Hepatocyte (in vitro differentiated cells): ENCODE measurements around the gene TNFSF15. TPM values are rescaled to one million over a fixed set of nuclear protein-coding genes. Genes with fewer than 3 reads are reported as not detected.
A peak's percentile ranks its signal among the peaks of the same experiment; 100 is the strongest.

Experiments used
- DNase-seq: peaks from one replicate; pipeline ENCODE4 v3.0.0-alpha.2; 2016; ENCODE audit warnings: low spot score
- H2AFZ ChIP-seq: fragments of 200-600 bp; sonication (generic); 2 replicates; pipeline ENCODE4 v1.6.0; 2016; ENCODE audit warnings: antibody characterized with exemption, mild to moderate bottlenecking
- H3K27ac ChIP-seq: fragments of 200-600 bp; sonication (generic); 2 replicates; pipeline ENCODE4 v1.5.1; 2016; ENCODE audit warnings: mild to moderate bottlenecking
- H3K27me3 ChIP-seq: fragments of 200-600 bp; sonication (generic); 2 replicates; pipeline ENCODE4 v1.6.1; 2016
- H3K36me3 ChIP-seq: fragments of 200-600 bp; sonication (generic); replicated peaks from 2 replicates; pipeline ENCODE4 v1.5.1; 2016; ENCODE audit warnings: low read depth; ENCODE audit not compliant: insufficient read depth
- H3K4me1 ChIP-seq: fragments of 200-600 bp; sonication (generic); 2 replicates; pipeline ENCODE4 v1.5.1; 2016; ENCODE audit warnings: mild to moderate bottlenecking, moderate library complexity; ENCODE audit not compliant: insufficient read depth
- H3K4me2 ChIP-seq: fragments of 200-600 bp; sonication (generic); 2 replicates; pipeline ENCODE4 v1.6.0; 2016
- H3K4me3 ChIP-seq: fragments of 200-600 bp; sonication (generic); 2 replicates; pipeline ENCODE4 v1.5.1; 2016; ENCODE audit warnings: mild to moderate bottlenecking
- H3K79me2 ChIP-seq: fragments of 200-600 bp; sonication (generic); 2 replicates; pipeline ENCODE4 v1.6.0; 2017; ENCODE audit warnings: mild to moderate bottlenecking
- H3K9me2 ChIP-seq: fragments of 200-600 bp; sonication (generic); replicated peaks from 2 replicates; pipeline ENCODE4 v1.6.0; 2017; ENCODE audit warnings: mild to moderate bottlenecking; ENCODE audit not compliant: insufficient read depth
- H3K9me3 ChIP-seq: fragments of 200-600 bp; sonication (generic); 2 replicates; pipeline ENCODE4 v1.5.1; 2016; ENCODE audit warnings: low read depth, mild to moderate bottlenecking
- H4K20me1 ChIP-seq: fragments of 200-600 bp; sonication (generic); 2 replicates; pipeline ENCODE4 v1.6.0; 2016; ENCODE audit warnings: mild to moderate bottlenecking; ENCODE audit not compliant: insufficient read depth, poor library complexity, severe bottlenecking
- EZH2 ChIP-seq: fragments of 200-600 bp; sonication (generic); IDR thresholded peaks from 2 replicates; pipeline ENCODE4 v1.6.1; 2016; ENCODE audit warnings: antibody characterized with exemption, mild to moderate bottlenecking, borderline replicate concordance
- EZH2phosphoT487 ChIP-seq: fragments of 200-600 bp; sonication (generic); IDR thresholded peaks from one replicate; pipeline ENCODE4 v1.6.1; 2018; ENCODE audit warnings: antibody characterized with exemption, mild to moderate bottlenecking, low read depth, moderate library complexity; ENCODE audit not compliant: unreplicated experiment, severe bottlenecking
- WGBS: methylation state at CpG from one replicate; pipeline ENCODE4 v1.1.6; 2016; ENCODE audit warnings: low lambda C conversion rate; ENCODE audit errors: missing lambda C conversion rate; 5-methylcytosine and 5-hydroxymethylcytosine counted together
- polyA plus RNA-seq: library from polyadenylated mRNA; unstranded; fragments of >200 nt; fragmentation: Nextera tagmentation; extraction: Ambion mirVana; gene quantifications from 2 replicates; pipeline ENCODE4 v1.2.1, GENCODE V29; 2016
- total RNA-seq: library from RNA; depleted of rRNA; stranded (reverse); fragments of >200 nt; gene quantifications from 2 replicates; pipeline ENCODE4 v1.2.3, GENCODE V29; 2014
- TF ChIP-seq, protein P1 (sequence below): fragments of 200-600 bp; sonication (generic); IDR thresholded peaks from 2 replicates; pipeline ENCODE4 v1.5.1; 2016; ENCODE audit warnings: antibody characterized with exemption, mild to moderate bottlenecking; ENCODE audit not compliant: poor library complexity

Gene TNFSF15
- total RNA-seq (8.5 and 10.4 TPM in 2 replicates), polyA plus RNA-seq (3.3 and 7.1 TPM in 2 replicates)

- Histone ChIP-seq H3K36me3 (no peaks in the 10 kb centered on the region), H2AFZ (no peak within 1 kb of the TSS), H4K20me1 (no peaks in the 10 kb centered on the region), H3K4me1 (peaks cover 39% of the 10 kb centered on the region), H3K9me2 (no peaks in the 10 kb centered on the region), H3K27ac (peak within 1 kb of the TSS; percentile 92), H3K27me3 (no peaks in the 10 kb centered on the region), H3K9me3 (no peaks in the 10 kb centered on the region), H3K4me2 (peak within 1 kb of the TSS; percentile 73), H3K79me2 (peaks cover 3% of the 10 kb centered on the region), H3K4me3 (peak within 1 kb of the TSS; percentile 13)
- 32% methylated on average over 8 of the region's 8 CpGs for WGBS
- TF ChIP-seq, protein P1, sequence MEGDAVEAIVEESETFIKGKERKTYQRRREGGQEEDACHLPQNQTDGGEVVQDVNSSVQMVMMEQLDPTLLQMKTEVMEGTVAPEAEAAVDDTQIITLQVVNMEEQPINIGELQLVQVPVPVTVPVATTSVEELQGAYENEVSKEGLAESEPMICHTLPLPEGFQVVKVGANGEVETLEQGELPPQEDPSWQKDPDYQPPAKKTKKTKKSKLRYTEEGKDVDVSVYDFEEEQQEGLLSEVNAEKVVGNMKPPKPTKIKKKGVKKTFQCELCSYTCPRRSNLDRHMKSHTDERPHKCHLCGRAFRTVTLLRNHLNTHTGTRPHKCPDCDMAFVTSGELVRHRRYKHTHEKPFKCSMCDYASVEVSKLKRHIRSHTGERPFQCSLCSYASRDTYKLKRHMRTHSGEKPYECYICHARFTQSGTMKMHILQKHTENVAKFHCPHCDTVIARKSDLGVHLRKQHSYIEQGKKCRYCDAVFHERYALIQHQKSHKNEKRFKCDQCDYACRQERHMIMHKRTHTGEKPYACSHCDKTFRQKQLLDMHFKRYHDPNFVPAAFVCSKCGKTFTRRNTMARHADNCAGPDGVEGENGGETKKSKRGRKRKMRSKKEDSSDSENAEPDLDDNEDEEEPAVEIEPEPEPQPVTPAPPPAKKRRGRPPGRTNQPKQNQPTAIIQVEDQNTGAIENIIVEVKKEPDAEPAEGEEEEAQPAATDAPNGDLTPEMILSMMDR = no peak
- no peak for TF ChIP-seq EZH2
- no peak for TF ChIP-seq EZH2phosphoT487
- DNase-seq = peak; percentile 74
Measured at GRCh38 chr9:114805670-114806525, at the start of gene TNFSF15. Gene TNFSF15, minus strand, starts transcription at chr9:114806039. Its CDS starts 27 bp downstream, at chr9:114806012.

- no peaks in the 10 kb centered on the region for H3K79me2 ChIP-seq
- no peaks in the 10 kb centered on the region for H3K9me3 ChIP-seq
- H3K36me3 ChIP-seq = no peaks in the 10 kb centered on the region
- H3K9me2 ChIP-seq = no peaks in the 10 kb centered on the region
- WGBS = 89% methylated on average over 2 of the region's 2 CpGs
- H4K20me1 ChIP-seq = no peaks in the 10 kb centered on the region
- DNase-seq = no peak
- H3K4me2 ChIP-seq = no peak overlapping the region
- no peak overlapping the region for H2AFZ ChIP-seq
- TF ChIP-seq EZH2 (no peak), EZH2phosphoT487 (no peak)
- TF ChIP-seq, protein P1 = no peak
- no peaks in the 10 kb centered on the region for H3K27me3 ChIP-seq
- no peak overlapping the region for H3K27ac ChIP-seq
- H3K4me3 ChIP-seq = no peak overlapping the region
- peaks cover 24% of the 10 kb centered on the region for H3K4me1 ChIP-seq
Measured at GRCh38 chr9:114855488-114855887, 49.6 kb upstream of the TNFSF15 start.

- Histone ChIP-seq H3K79me2 (no peaks in the 10 kb centered on the region), H3K4me1 (peaks cover 26% of the 10 kb centered on the region), H3K9me3 (no peaks in the 10 kb centered on the region), H3K4me2 (no peak overlapping the region), H3K27ac (no peak overlapping the region), H2AFZ (no peak overlapping the region), H3K9me2 (no peaks in the 10 kb centered on the region), H3K36me3 (no peaks in the 10 kb centered on the region), H3K27me3 (no peaks in the 10 kb centered on the region), H3K4me3 (no peak overlapping the region), H4K20me1 (no peaks in the 10 kb centered on the region)
- TF ChIP-seq EZH2 (no peak), EZH2phosphoT487 (no peak)
- TF ChIP-seq, protein P1 = no peak
- 85% methylated on average over 7 of the region's 7 CpGs for WGBS
- DNase-seq = no peak
Measured at GRCh38 chr9:114854736-114855355, 49.0 kb upstream of the TNFSF15 start.
